Vagina (tissue), 2 donors: ENCODE measurements around the gene OR6V1. TPM values are rescaled to one million over a fixed set of nuclear protein-coding genes. Genes with fewer than 3 reads are reported as not detected.

Experiments used
- DNase-seq, 2 donors: peaks; one replicate each; pipeline ENCODE4 v3.0.0-alpha.2; 2017; ENCODE audit errors: extremely low spot score in 2 of 2
- H3K27ac ChIP-seq: fragments of 200-600 bp; sonication (generic); one replicate; pipeline ENCODE4 v1.5.1; 2019
- H3K27me3 ChIP-seq: fragments of 200-600 bp; sonication (generic); one replicate; pipeline ENCODE4 v1.5.1; 2019
- H3K36me3 ChIP-seq, 2 donors: fragments of 200-600 bp; sonication (generic); one replicate each; pipeline ENCODE4 v1.5.1; 2017 to 2019
- H3K4me1 ChIP-seq: fragments of 200-600 bp; sonication (generic); one replicate; pipeline ENCODE4 v1.5.1; 2019
- H3K4me3 ChIP-seq, 2 donors: fragments of 200-600 bp; sonication (generic); 1 replicate in 1 of 2; 2 replicates in 1 of 2; pipeline ENCODE4 v1.5.1; 2016 to 2019
- H3K9me3 ChIP-seq: fragments of 200-600 bp; sonication (generic); one replicate; pipeline ENCODE4 v1.5.1; 2019
- CTCF ChIP-seq, 3 experiments: fragments of 450-650 bp in 2 of 3; fragments of 200-600 bp in 1 of 3; sonication (generic) in 1 of 3; IDR thresholded peaks; one replicate each; pipeline ENCODE4 v1.5.1; 2017 to 2019; ENCODE audit warnings: antibody characterized with exemption in 3 of 3, mild to moderate bottlenecking in 2 of 3, moderate library complexity in 2 of 3
- POLR2A ChIP-seq, 2 donors: fragments of 450-650 bp; IDR thresholded peaks; one replicate each; pipeline ENCODE4 v1.6.1; 2017; ENCODE audit warnings: antibody characterized with exemption in 2 of 2, mild to moderate bottlenecking in 2 of 2, moderate library complexity in 2 of 2
- POLR2AphosphoS5 ChIP-seq, 2 donors: sonication (generic); formaldehyde crosslinking; IDR thresholded peaks; one replicate each; pipeline ENCODE4 v1.9.0; 2017; ENCODE audit warnings: antibody characterized with exemption in 2 of 2, mild to moderate bottlenecking in 2 of 2, low read depth in 1 of 2; ENCODE audit not compliant: insufficient read depth in 1 of 2
- intact Hi-C: fragments of 100-400 bp; cut with DNase I; formaldehyde crosslinking; loops from one replicate; pipeline ENCODE4 v1.15.1; 2023
- total RNA-seq: library from RNA; depleted of rRNA; stranded (reverse); fragments of >200 nt; gene quantifications from one replicate; pipeline ENCODE4 v1.2.3, GENCODE V29; 2016

Gene OR6V1
- total RNA-seq, 1 donor from 2014 or later, result not detected

GRCh38 chr7:143025371-143025770 is 26.8 kb upstream of the OR6V1 start:
- no peak for TF ChIP-seq POLR2A (IDR thresholded peaks at IDR 0.05)
- no peak for TF ChIP-seq POLR2AphosphoS5 (IDR thresholded peaks at IDR 0.05; ENCODE audit: insufficient read depth in 1 of 2, low read depth in 1 of 2)
- TF ChIP-seq CTCF (IDR thresholded peaks at IDR 0.05), result no peak
- H3K4me1 ChIP-seq, result no peaks in the 10 kb centered on the region
- intact Hi-C loops, result no loop called here

GRCh38 chr7:143027032-143027431 is 25.1 kb upstream of the OR6V1 start, which contains the start of gene OR9A2:
TSS of gene OR9A2 (minus strand) at chr7:143027132. CDS start at chr7:143027132, 0 bp downstream.
- H3K27ac ChIP-seq, result no peak within 1 kb of the TSS
- DNase-seq, result no peak
- no peaks in the 10 kb centered on the region for H3K9me3 ChIP-seq
- no peaks in the 10 kb centered on the region for H3K36me3 ChIP-seq
- no peak for TF ChIP-seq POLR2A (IDR thresholded peaks at IDR 0.05)
- TF ChIP-seq CTCF (IDR thresholded peaks at IDR 0.05), result no peak
- TF ChIP-seq POLR2AphosphoS5 (IDR thresholded peaks at IDR 0.05; ENCODE audit: insufficient read depth in 1 of 2, low read depth in 1 of 2), result no peak
- H3K4me3 ChIP-seq, result no peak within 1 kb of the TSS
- intact Hi-C loops, result no loop called here
- no peaks in the 10 kb centered on the region for H3K27me3 ChIP-seq
- H3K4me1 ChIP-seq, result no peaks in the 10 kb centered on the region

More at GRCh38 chr7:143025371-143025770, 26.8 kb upstream of the OR6V1 start:
- DNase-seq, result no peak
- Histone ChIP-seq H3K4me3 (no peak overlapping the region), H3K27me3 (no peaks in the 10 kb centered on the region), H3K9me3 (no peaks in the 10 kb centered on the region), H3K36me3 (no peaks in the 10 kb centered on the region), H3K27ac (no peak overlapping the region)

DNA sequence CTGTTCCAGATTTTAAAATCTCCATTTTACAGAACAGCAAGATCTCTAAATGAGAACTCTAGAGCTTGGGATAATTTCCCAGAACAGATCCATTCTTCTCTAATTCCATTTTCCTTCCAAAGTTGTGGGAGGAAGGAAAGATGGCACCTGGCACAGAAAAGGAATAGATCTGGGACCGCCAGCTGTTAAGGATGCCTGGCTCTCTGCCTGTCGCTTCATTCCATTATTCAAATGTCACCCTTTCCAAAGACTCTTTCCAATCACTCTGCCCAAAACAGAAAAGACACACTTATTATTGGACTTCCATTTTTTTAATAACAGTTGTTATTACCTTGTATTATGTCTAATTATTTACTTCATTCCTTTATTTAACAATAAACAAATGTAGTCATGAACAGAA is 24.5 kb upstream of the OR6V1 start:
- Histone ChIP-seq H3K9me3 (no peaks in the 10 kb centered on the region), H3K27me3 (no peaks in the 10 kb centered on the region), H3K27ac (no peak overlapping the region), H3K4me3 (no peak overlapping the region), H3K36me3 (no peaks in the 10 kb centered on the region), H3K4me1 (no peaks in the 10 kb centered on the region)
- no peak for DNase-seq
- intact Hi-C loops, result no loop called here
- TF ChIP-seq CTCF (IDR thresholded peaks at IDR 0.05), result no peak
- no peak for TF ChIP-seq POLR2AphosphoS5 (IDR thresholded peaks at IDR 0.05; ENCODE audit: insufficient read depth in 1 of 2, low read depth in 1 of 2)
- no peak for TF ChIP-seq POLR2A (IDR thresholded peaks at IDR 0.05)

- Histone ChIP-seq H3K4me1 (no peaks in the 10 kb centered on the region), H3K4me3 (no peak overlapping the region), H3K27me3 (no peaks in the 10 kb centered on the region), H3K36me3 (no peaks in the 10 kb centered on the region), H3K9me3 (no peaks in the 10 kb centered on the region), H3K27ac (no peak overlapping the region)
- TF ChIP-seq CTCF (IDR thresholded peaks at IDR 0.05) (no peak), POLR2A (IDR thresholded peaks at IDR 0.05) (no peak), POLR2AphosphoS5 (IDR thresholded peaks at IDR 0.05; ENCODE audit: insufficient read depth in 1 of 2, low read depth in 1 of 2) (no peak)
- intact Hi-C loops, result no loop called here
- DNase-seq, result no peak
Observed at GRCh38 chr7:143038635-143039034, 13.5 kb upstream of the OR6V1 start.

- TF ChIP-seq CTCF (IDR thresholded peaks at IDR 0.05) (no peak), POLR2AphosphoS5 (IDR thresholded peaks at IDR 0.05; ENCODE audit: insufficient read depth in 1 of 2, low read depth in 1 of 2) (no peak), POLR2A (IDR thresholded peaks at IDR 0.05) (no peak)
- H3K36me3 ChIP-seq, result no peaks in the 10 kb centered on the region
- H3K4me3 ChIP-seq, result no peak overlapping the region
- DNase-seq, result no peak
- no peaks in the 10 kb centered on the region for H3K27me3 ChIP-seq
- no peaks in the 10 kb centered on the region for H3K4me1 ChIP-seq
- H3K27ac ChIP-seq, result no peak overlapping the region
- no peaks in the 10 kb centered on the region for H3K9me3 ChIP-seq
- intact Hi-C loops, result no loop called here
Observed at GRCh38 chr7:143040209-143040715, 11.9 kb upstream of the OR6V1 start.
